ENCODE measurements around the gene DCAF8L1. TPM values are rescaled to one million over a fixed set of nuclear protein-coding genes. Genes with fewer than 3 reads are reported as not detected.

Gene DCAF8L1
- polyA plus RNA-seq, 1 of the 3 experiments (the other 2 are of a cell fraction) = 0.10 TPM

GRCh38 chrX:28010875-28011274, 29.6 kb upstream of the DCAF8L1 start:
- no peaks in the 10 kb centered on the region for H3K9me3 ChIP-seq
- H3K27me3 ChIP-seq (ENCODE audit: insufficient read depth) = no peaks in the 10 kb centered on the region
- no peak overlapping the region for H3K9ac ChIP-seq
- H3F3A ChIP-seq (replicated peaks; ENCODE audit: insufficient read depth) = no peaks in the 10 kb centered on the region
- no peak overlapping the region for H3K4me3 ChIP-seq (ENCODE audit: low read depth in 2 of 2, low read length in 1 of 2)
- H3K4me1 ChIP-seq (ENCODE audit: control insufficient read depth in 1 of 2, insufficient read depth in 2 of 2, low read depth in 1 of 2, low read length in 1 of 2) = no peaks in the 10 kb centered on the region
- no peaks in the 10 kb centered on the region for H3K36me3 ChIP-seq (replicated peaks in 1 of 2; ENCODE audit: control insufficient read depth in 1 of 2, insufficient read depth in 2 of 2, low read length in 1 of 2)
- no peaks in the 10 kb centered on the region for H3K9me2 ChIP-seq
- no peak for DNase-seq
- no peak overlapping the region for H2AFZ ChIP-seq (ENCODE audit: low read depth)
- no peaks in the 10 kb centered on the region for H3K79me2 ChIP-seq (ENCODE audit: insufficient read depth)
- TF ChIP-seq RAD21 (IDR thresholded peaks at IDR 0.05; ENCODE audit: low read length) (no peak), USF2 (IDR thresholded peaks at IDR 0.05; ENCODE audit: borderline replicate concordance, low read depth, low read length) (no peak), GATA2 (CRISPR knock-in tag; IDR thresholded peaks at IDR 0.05) (no peak), USF1 (IDR thresholded peaks at IDR 0.05; ENCODE audit: borderline replicate concordance, low read depth) (no peak), FOXM1 (IDR thresholded peaks at IDR 0.05; ENCODE audit: low read depth) (no peak), PBX3 (IDR thresholded peaks at IDR 0.05) (no peak), CHD2 (IDR thresholded peaks at IDR 0.05; ENCODE audit: low read length, partially characterized antibody) (no peak), RXRA (IDR thresholded peaks at IDR 0.05; ENCODE audit: borderline replicate concordance, low read depth) (no peak), IRF3 (IDR thresholded peaks at IDR 0.05; ENCODE audit: low read depth, low read length) (no peak), FOXJ3 (CRISPR knock-in tag; IDR thresholded peaks at IDR 0.05) (no peak), TCF12 (IDR thresholded peaks at IDR 0.05) (no peak), YY1 (IDR thresholded peaks at IDR 0.05; ENCODE audit: low read depth) (no peak), CTCF (IDR thresholded peaks at IDR 0.05) (no peak), GABPA (IDR thresholded peaks at IDR 0.05; ENCODE audit: low read depth) (no peak), JUND (IDR thresholded peaks at IDR 0.05) (no peak), TEAD4 (IDR thresholded peaks at IDR 0.05; ENCODE audit: borderline replicate concordance, insufficient read depth) (no peak), FOSL2 (IDR thresholded peaks at IDR 0.05; ENCODE audit: borderline replicate concordance, low read depth) (no peak), MXI1 (IDR thresholded peaks at IDR 0.05; ENCODE audit: low read depth, low read length) (no peak), RFX5 (IDR thresholded peaks at IDR 0.05; ENCODE audit: low read length) (no peak), NFIC (IDR thresholded peaks at IDR 0.05; ENCODE audit: borderline replicate concordance) (no peak)
- ChIA-PET CTCF (no interaction called here), POLR2A (no interaction called here)
- H3K4me2 ChIP-seq = no peak overlapping the region
- H4K20me1 ChIP-seq (ENCODE audit: insufficient read depth) = no peaks in the 10 kb centered on the region
- no peak overlapping the region for H3K27ac ChIP-seq (ENCODE audit: low read depth in 2 of 2, low read length in 1 of 2)
- WGBS (ENCODE audit: low lambda C conversion rate) = 0% methylated on average over 2 of the region's 2 CpGs

All from SK-N-SH (cell line).